ENCODE measurements around the gene NPAS2. TPM values are rescaled to one million over a fixed set of nuclear protein-coding genes. Genes with fewer than 3 reads are reported as not detected.

Gene NPAS2
- total and polyA plus RNA-seq, 2 of the 8 experiments (the other 6 are each of a cell fraction or from before 2014, with no cell fraction given): 1.8 to 1.9 TPM

- no peak overlapping the region for H3K9ac ChIP-seq (replicated peaks in 1 of 4; ENCODE audit: extremely low read depth in 1 of 4, low read depth in 3 of 4, low read length in 3 of 4)
- H3K36me3 ChIP-seq (ENCODE audit: control insufficient read depth in 2 of 4, insufficient read depth in 4 of 4, low read length in 3 of 4): no peaks in the 10 kb centered on the region
- WGBS, 2 experiments (ENCODE audit: extremely low coverage in 1 of 2, insufficient coverage in 1 of 2, insufficient read length in 1 of 2, insufficient replicate concordance in 2 of 2, low coverage in 1 of 2, low lambda C conversion rate in 2 of 2, missing lambda C conversion rate in 1 of 2): 77% methylated on average over 7 of the region's 7 CpGs; no CpG with 5 or more reads in 1 of the 2 experiments
- TF ChIP-seq JUND (IDR thresholded peaks at IDR 0.05; ENCODE audit: low read length) (no peak), RBBP5 (IDR thresholded peaks at IDR 0.05; ENCODE audit: borderline replicate concordance, low read depth, low read length) (no peak), E2F6 (IDR thresholded peaks at IDR 0.05) (no peak), TAF7 (optimal IDR thresholded peaks at IDR 0.05; ENCODE audit: borderline replicate concordance, low read depth, low read length) (no peak)
- no peaks in the 10 kb centered on the region for H3K9me3 ChIP-seq (ENCODE audit: insufficient read depth in 2 of 2, low read depth in 1 of 2, low read length in 1 of 2)
- no peak overlapping the region for H3K56ac ChIP-seq (replicated peaks; ENCODE audit: insufficient read length, low read depth, low read length)
- no peak overlapping the region for H3K27ac ChIP-seq (ENCODE audit: low read depth, low read length)
- H2BK120ac ChIP-seq (replicated peaks; ENCODE audit: low read depth, low read length): no peak overlapping the region
- no peak for DNase-seq (ENCODE audit: low read depth in 1 of 2, low spot score in 2 of 2)
- CTCF ChIA-PET (ENCODE audit: partially characterized antibody): interaction anchor here (1.3 kb wide), 1 partner anchor 10 kb away, joined by 4 read pairs; no protein-coding TSS in a partner anchor
- H3K23ac ChIP-seq (ENCODE audit: insufficient read length): no peak overlapping the region
- POLR2A ChIA-PET (ENCODE audit: partially characterized antibody): interaction anchor here (1.0 kb wide), 1 partner anchor 161 kb away, joined by 3 read pairs; no protein-coding TSS in a partner anchor
- FAIRE-seq: no peak
- H3K14ac ChIP-seq (ENCODE audit: insufficient read length): no peak overlapping the region
- no peaks in the 10 kb centered on the region for H3K79me2 ChIP-seq (ENCODE audit: control insufficient read depth in 1 of 2, insufficient read depth in 2 of 2, low read length in 2 of 2)
- no peak overlapping the region for H2BK12ac ChIP-seq (ENCODE audit: low read depth, low read length)
- H2AK5ac ChIP-seq (ENCODE audit: low read depth, low read length): no peak overlapping the region
- H4K91ac ChIP-seq (replicated peaks; ENCODE audit: insufficient read length, low read length): no peak overlapping the region
- H4K5ac ChIP-seq (ENCODE audit: insufficient read length, low read depth, low read length): no peak overlapping the region
- no peak overlapping the region; the same call in 1 of the 2 replicates for H4K8ac ChIP-seq (ENCODE audit: extremely low read depth, insufficient read depth, low read length)
- H3K4me1 ChIP-seq (replicated peaks in 1 of 4; ENCODE audit: control insufficient read depth in 3 of 4, insufficient read depth in 4 of 4, low read length in 3 of 4): no peaks in the 10 kb centered on the region
- no peak overlapping the region for H2BK5ac ChIP-seq (ENCODE audit: low read depth, low read length)
- no peaks in the 10 kb centered on the region for H3K27me3 ChIP-seq (replicated peaks in 1 of 4; ENCODE audit: control insufficient read depth in 3 of 4, extremely low read depth in 1 of 4, insufficient read depth in 3 of 4, low read length in 3 of 4)
- H3K79me1 ChIP-seq (ENCODE audit: low read depth, low read length): no peaks in the 10 kb centered on the region
- no peak overlapping the region for H3K4ac ChIP-seq (replicated peaks; ENCODE audit: insufficient read length, low read depth, low read length)
- H4K20me1 ChIP-seq (replicated peaks in 1 of 2; ENCODE audit: control insufficient read depth in 1 of 2, insufficient read depth in 2 of 2, low read length in 2 of 2): no peaks in the 10 kb centered on the region
- H3K4me3 ChIP-seq (ENCODE audit: extremely low read depth in 1 of 4, insufficient read depth in 2 of 4, low read depth in 3 of 4, low read length in 4 of 4): no peak overlapping the region
- H2AFZ ChIP-seq (ENCODE audit: low read length): no peak overlapping the region
- no peak overlapping the region for H2BK20ac ChIP-seq (ENCODE audit: low read length)
- no peak overlapping the region for H2BK15ac ChIP-seq (ENCODE audit: low read length)
- H3K23me2 ChIP-seq (ENCODE audit: low read depth, low read length): no peaks in the 10 kb centered on the region
- no peak overlapping the region for H3K18ac ChIP-seq (ENCODE audit: extremely low read depth, low read length)
- no peak overlapping the region for H3K4me2 ChIP-seq (ENCODE audit: insufficient read depth in 1 of 2, low read depth in 2 of 2, low read length in 2 of 2)
Observed at GRCh38 chr2:100844514-100844913, 24.6 kb downstream of the NPAS2 start.

Measured in H1 (cell line).